Suprapubic skin (tissue), 4 donors: ENCODE results near the gene PARG. TPM values are rescaled to one million over a fixed set of nuclear protein-coding genes. Genes with fewer than 3 reads are reported as not detected.
"Not testable (repeated sequence)": the region's sequence is repeated elsewhere in the genome, so short reads cannot be mapped to it uniquely, and the experiment has no call there.

Source experiments
- DNase-seq, 2 donors: peaks; one replicate each; pipeline ENCODE4 v3.0.0-alpha.2; 2019; ENCODE audit warnings: low spot score in 2 of 2
- H3K27ac ChIP-seq: fragments of 200-600 bp; sonication (generic); one replicate; pipeline ENCODE4 v1.5.1; 2019
- H3K27me3 ChIP-seq: fragments of 200-600 bp; sonication (generic); one replicate; pipeline ENCODE4 v1.5.1; 2019
- H3K36me3 ChIP-seq: fragments of 200-600 bp; sonication (generic); one replicate; pipeline ENCODE4 v1.5.1; 2019
- H3K4me1 ChIP-seq: fragments of 200-600 bp; sonication (generic); one replicate; pipeline ENCODE4 v1.5.1; 2019
- H3K4me3 ChIP-seq: fragments of 200-600 bp; sonication (generic); one replicate; pipeline ENCODE4 v1.5.1; 2019; ENCODE audit warnings: mild to moderate bottlenecking
- H3K9me3 ChIP-seq: fragments of 200-600 bp; sonication (generic); one replicate; pipeline ENCODE4 v1.5.1; 2019
- CTCF ChIP-seq, 2 donors: fragments of 200-600 bp in 1 of 2; fragments of 450-650 bp in 1 of 2; sonication (generic) in 1 of 2; IDR thresholded peaks; one replicate each; pipeline ENCODE4 v1.5.1; 2016 to 2019; ENCODE audit warnings: antibody characterized with exemption in 2 of 2, mild to moderate bottlenecking in 1 of 2, moderate library complexity in 1 of 2
- EP300 ChIP-seq: sonication (generic); formaldehyde crosslinking; IDR thresholded peaks from one replicate; pipeline ENCODE4 v1.6.1; 2017; ENCODE audit warnings: antibody characterized with exemption
- POLR2A ChIP-seq, 2 donors: fragments of 450-650 bp; IDR thresholded peaks; one replicate each; pipeline ENCODE4 v1.6.1; 2017; ENCODE audit warnings: antibody characterized with exemption in 2 of 2, mild to moderate bottlenecking in 2 of 2, moderate library complexity in 2 of 2
- POLR2AphosphoS5 ChIP-seq, 3 donors: sonication (generic); formaldehyde crosslinking; IDR thresholded peaks; one replicate each; pipeline ENCODE4 v1.6.1; 2017; ENCODE audit warnings: antibody characterized with exemption in 3 of 3
- WGBS: methylation state at CpG from one replicate; pipeline ENCODE4 v1.1.5; 2018; 5-methylcytosine and 5-hydroxymethylcytosine counted together
- total RNA-seq, 4 donors: library from RNA; depleted of rRNA; stranded (reverse); fragments of >200 nt; gene quantifications; one replicate each; pipeline ENCODE4 v1.1.0, GENCODE V29; 2016

The PARG gene
- total RNA-seq, 4 donors from 2014 or later: 17.5 to 38.1 (median 21.0) TPM

DNA sequence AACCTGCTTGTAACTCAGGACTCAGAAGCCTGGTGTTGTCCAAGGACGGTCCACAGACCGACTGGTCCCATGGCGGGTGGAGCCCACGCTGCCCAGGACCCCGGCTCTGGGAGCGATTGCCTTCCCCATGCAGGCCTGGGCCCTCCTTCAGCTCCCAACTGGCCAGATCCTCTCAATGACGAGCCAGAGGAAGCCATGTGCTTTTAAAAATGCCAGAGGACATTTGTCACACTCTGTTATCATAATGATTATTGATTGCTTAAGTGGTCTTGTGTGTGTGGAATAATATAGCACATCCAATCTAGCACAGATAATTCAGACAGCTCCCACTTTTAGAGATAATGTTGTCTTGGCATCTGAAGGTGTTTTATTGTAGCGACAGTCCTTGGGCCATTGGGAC, 157.1 kb downstream of the PARG start:
- Histone ChIP-seq H3K36me3 (no peaks in the 10 kb centered on the region), H3K4me3 (no peak overlapping the region), H3K27ac (no peak overlapping the region), H3K4me1 (no peaks in the 10 kb centered on the region), H3K27me3 (no peaks in the 10 kb centered on the region), H3K9me3 (no peaks in the 10 kb centered on the region)
- no peak for DNase-seq
- TF ChIP-seq CTCF (IDR thresholded peaks at IDR 0.05): no peak
- TF ChIP-seq POLR2A (IDR thresholded peaks at IDR 0.05): no peak
- no peak for TF ChIP-seq EP300
- TF ChIP-seq POLR2AphosphoS5 (IDR thresholded peaks at IDR 0.05): no peak
- 63% methylated on average over 7 of the region's 8 CpGs for WGBS

DNA sequence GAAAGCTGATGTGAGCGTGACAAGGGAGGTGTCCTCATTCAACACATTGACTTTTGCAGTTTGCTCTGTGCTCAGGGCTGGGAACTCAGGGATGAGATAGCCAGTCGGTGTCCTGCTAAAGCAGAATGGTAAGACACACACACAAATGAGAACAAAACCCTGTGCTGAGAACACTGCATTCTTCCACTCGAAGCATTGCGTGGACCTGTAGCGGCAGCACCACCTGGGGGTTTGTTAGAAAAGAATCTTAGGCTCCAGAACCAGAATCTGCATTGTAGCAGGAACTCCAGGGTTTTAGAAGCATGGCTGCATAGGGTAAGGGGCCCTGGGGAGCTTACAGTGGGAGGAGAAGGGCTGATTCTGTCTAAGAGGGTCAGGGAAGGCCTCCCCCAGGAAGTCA, 158.2 kb downstream of the PARG start:
- Histone ChIP-seq H3K36me3 (no peaks in the 10 kb centered on the region), H3K4me1 (no peaks in the 10 kb centered on the region), H3K27ac (no peak overlapping the region), H3K27me3 (no peaks in the 10 kb centered on the region), H3K4me3 (no peak overlapping the region), H3K9me3 (no peaks in the 10 kb centered on the region)
- TF ChIP-seq EP300 (no peak), POLR2AphosphoS5 (IDR thresholded peaks at IDR 0.05) (no peak), POLR2A (IDR thresholded peaks at IDR 0.05) (no peak), CTCF (IDR thresholded peaks at IDR 0.05) (no peak)
- DNase-seq: no peak
- WGBS: 59% methylated on average over 5 of the region's 5 CpGs

DNA sequence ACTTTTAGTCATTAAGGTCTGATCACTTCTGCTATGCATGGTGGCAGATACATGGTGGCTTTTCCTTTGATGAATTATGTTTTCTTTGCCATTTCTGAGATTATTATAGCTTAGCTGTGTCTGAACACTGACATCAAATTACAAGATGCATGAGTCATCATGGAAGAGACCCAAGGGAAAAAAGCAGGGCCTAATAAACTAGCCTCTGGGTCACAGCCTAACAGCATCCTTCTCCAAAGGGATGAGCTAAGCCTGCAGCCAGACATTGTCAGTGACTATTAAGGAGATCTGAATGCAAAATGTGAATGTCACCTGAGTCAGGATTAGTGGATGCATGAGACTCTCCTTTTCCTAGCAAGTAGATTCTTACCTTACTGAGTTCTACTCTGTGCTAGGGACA, 160.6 kb downstream of the PARG start:
- no peak overlapping the region for H3K27ac ChIP-seq
- no peaks in the 10 kb centered on the region for H3K27me3 ChIP-seq
- H3K36me3 ChIP-seq: no peaks in the 10 kb centered on the region
- H3K4me3 ChIP-seq: no peak overlapping the region
- no peak for DNase-seq
- no peaks in the 10 kb centered on the region for H3K9me3 ChIP-seq
- no peaks in the 10 kb centered on the region for H3K4me1 ChIP-seq
- TF ChIP-seq POLR2AphosphoS5 (IDR thresholded peaks at IDR 0.05) (no peak), CTCF (IDR thresholded peaks at IDR 0.05) (no peak), EP300 (no peak), POLR2A (IDR thresholded peaks at IDR 0.05) (no peak)

DNA sequence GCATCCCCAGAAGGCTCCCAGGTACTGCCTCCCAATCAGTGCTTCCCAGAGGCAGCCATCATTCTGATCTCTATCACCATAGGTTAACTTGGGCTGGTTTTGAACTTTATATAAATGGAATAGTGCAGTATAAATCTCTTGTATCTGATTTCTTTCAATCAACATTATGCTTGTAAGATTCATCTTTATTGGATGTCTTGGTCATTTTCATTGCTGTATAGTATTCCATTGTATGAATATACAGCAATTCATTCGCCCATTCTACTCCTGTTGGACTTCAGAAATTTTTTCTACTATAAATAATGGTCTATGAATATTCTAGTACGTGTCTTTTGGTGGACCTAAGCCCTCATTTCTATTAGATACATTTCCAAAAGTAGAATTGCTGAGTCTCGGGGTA, 163.6 kb downstream of the PARG start:
- H3K9me3 ChIP-seq: no peaks in the 10 kb centered on the region
- no peak for DNase-seq
- no peak overlapping the region for H3K4me3 ChIP-seq
- no peaks in the 10 kb centered on the region for H3K27me3 ChIP-seq
- H3K27ac ChIP-seq: no peak overlapping the region
- no peaks in the 10 kb centered on the region for H3K36me3 ChIP-seq
- no peaks in the 10 kb centered on the region for H3K4me1 ChIP-seq
- no peak for TF ChIP-seq EP300
- WGBS: 81% methylated on average over 3 of the region's 3 CpGs

GRCh38 chr10:49776851-49777250, 165.0 kb downstream of the PARG start:
- Histone ChIP-seq H3K27ac (no peak overlapping the region), H3K4me1 (no peaks in the 10 kb centered on the region), H3K9me3 (no peaks in the 10 kb centered on the region), H3K27me3 (no peaks in the 10 kb centered on the region), H3K4me3 (no peak overlapping the region), H3K36me3 (no peaks in the 10 kb centered on the region)
- WGBS: 79% methylated on average over 4 of the region's 4 CpGs
- TF ChIP-seq POLR2AphosphoS5 (IDR thresholded peaks at IDR 0.05) (no peak), EP300 (no peak), CTCF (IDR thresholded peaks at IDR 0.05) (no peak), POLR2A (IDR thresholded peaks at IDR 0.05) (no peak)
- DNase-seq: no peak

DNA sequence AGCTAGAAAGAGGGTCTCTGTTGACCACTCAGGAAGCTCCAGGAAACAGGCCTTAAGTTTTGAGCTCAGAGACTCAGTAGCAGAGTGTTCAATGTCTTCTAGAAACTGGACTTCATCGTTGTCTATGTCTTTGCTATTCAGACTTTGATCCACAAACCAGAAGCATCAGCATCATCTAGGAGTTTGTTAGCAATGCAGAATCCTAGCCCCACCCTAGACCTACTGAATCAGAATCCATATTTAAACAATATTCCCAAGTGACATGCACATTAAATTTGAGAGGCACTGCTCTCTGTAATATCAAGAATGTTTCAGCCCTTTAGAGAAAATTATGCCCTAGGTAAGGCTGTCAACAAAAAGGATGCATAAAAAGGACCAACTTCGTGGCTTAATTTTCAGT, 166.8 kb downstream of the PARG start:
- Histone ChIP-seq H3K9me3 (no peaks in the 10 kb centered on the region), H3K4me1 (no peaks in the 10 kb centered on the region), H3K27me3 (peaks cover 12% of the 10 kb centered on the region), H3K36me3 (no peaks in the 10 kb centered on the region), H3K27ac (no peak overlapping the region), H3K4me3 (no peak overlapping the region)
- 78% methylated on average over 2 of the region's 2 CpGs for whole genome bisulfite sequencing
- TF ChIP-seq CTCF (IDR thresholded peaks at IDR 0.05) (no peak), EP300 (no peak), POLR2AphosphoS5 (IDR thresholded peaks at IDR 0.05) (no peak), POLR2A (IDR thresholded peaks at IDR 0.05) (no peak)
- DNase-seq: no peak

DNA sequence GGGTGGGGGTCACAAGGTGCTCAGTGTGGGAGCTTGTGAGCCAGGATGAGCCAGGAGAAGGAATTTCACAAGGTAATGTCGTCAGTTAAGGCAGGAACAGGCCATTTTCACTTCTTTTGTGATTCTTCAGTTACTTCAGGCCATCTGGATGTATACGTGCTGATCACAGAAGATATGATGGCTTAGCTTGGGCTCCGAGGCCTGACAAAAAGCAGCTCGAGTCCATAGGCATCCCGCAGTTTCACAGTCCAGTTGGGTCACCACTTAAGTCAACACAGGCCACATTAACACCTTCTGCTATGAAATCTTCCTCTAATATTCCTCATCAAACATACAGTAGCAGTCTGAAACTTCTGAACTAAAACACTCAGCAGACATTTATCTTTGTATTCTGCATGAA, 168.9 kb downstream of the PARG start:
- DNase-seq, H3K4me1 ChIP-seq, H3K36me3 ChIP-seq, H3K27ac ChIP-seq, H3K9me3 ChIP-seq, H3K4me3 ChIP-seq: not testable (repeated sequence)
- peaks cover 33% of the 10 kb centered on the region for H3K27me3 ChIP-seq
- WGBS: 55% methylated on average over 5 of the region's 5 CpGs

DNA sequence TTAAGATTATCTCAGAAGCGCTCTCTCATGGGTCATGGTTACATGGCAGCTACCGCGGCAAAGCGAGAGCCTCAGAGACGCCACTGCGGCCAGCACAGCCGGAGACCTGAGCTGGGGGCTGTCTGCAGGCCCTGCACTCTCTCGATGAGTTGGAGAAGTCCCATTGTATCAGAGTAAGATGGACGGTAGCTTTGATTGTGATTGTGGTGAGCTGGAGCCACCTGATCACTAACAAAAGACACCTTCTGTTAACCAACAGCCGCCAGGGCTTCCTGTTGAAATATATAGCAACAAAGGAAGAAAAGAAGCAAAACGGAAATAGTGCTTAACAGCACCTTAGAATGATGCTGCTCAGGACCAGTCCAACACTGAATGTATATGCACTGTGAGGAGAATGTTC, 170.8 kb downstream of the PARG start:
- H3K4me3 ChIP-seq, H3K27ac ChIP-seq, DNase-seq, H3K4me1 ChIP-seq, H3K36me3 ChIP-seq, H3K9me3 ChIP-seq: not testable (repeated sequence)
- peaks cover 51% of the 10 kb centered on the region for H3K27me3 ChIP-seq
- WGBS: 51% methylated on average over 11 of the region's 11 CpGs
